OCI-LY3 (cell line): ENCODE results near the gene DPEP2.

Experiments used
- EZH2phosphoT487 ChIP-seq: fragments of 200-600 bp; shearing (Covaris generic); IDR thresholded peaks from 2 replicates; pipeline ENCODE4 v1.6.1; 2018; ENCODE audit warnings: antibody characterized with exemption, mixed run types, low read depth
- TF ChIP-seq, protein P1 (sequence below): fragments of 200-600, 300-600 bp; sonication (generic); IDR thresholded peaks from 2 replicates; pipeline ENCODE4 v1.5.1; 2014; ENCODE audit warnings: antibody characterized with exemption, low read length, low read depth

DNA sequence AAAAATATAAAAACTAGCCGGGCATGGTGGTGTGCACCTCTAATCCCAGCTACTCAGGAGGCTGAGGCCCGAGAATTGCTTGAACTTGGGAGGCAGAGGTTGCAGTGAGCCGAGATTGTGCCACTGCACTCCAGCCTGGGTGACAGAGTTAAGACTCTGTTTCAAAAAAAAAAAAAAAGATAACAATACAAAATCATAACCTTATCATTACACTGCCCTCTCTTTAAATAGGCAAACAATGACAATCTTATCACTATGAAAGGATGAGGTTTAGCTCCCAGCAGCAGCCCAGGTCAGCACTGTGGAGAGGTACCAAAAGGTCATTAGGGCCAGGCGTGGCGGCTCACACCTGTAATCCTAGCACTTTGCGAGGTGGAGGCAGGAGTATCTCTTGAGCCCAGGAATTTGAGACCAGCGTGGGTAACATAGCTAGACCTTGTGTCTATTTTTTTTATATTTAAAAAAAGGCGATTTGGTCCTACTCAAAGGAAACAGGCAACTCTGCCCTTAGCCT, 19.9 kb upstream of the DPEP2 start:
- TF ChIP-seq, protein P1, sequence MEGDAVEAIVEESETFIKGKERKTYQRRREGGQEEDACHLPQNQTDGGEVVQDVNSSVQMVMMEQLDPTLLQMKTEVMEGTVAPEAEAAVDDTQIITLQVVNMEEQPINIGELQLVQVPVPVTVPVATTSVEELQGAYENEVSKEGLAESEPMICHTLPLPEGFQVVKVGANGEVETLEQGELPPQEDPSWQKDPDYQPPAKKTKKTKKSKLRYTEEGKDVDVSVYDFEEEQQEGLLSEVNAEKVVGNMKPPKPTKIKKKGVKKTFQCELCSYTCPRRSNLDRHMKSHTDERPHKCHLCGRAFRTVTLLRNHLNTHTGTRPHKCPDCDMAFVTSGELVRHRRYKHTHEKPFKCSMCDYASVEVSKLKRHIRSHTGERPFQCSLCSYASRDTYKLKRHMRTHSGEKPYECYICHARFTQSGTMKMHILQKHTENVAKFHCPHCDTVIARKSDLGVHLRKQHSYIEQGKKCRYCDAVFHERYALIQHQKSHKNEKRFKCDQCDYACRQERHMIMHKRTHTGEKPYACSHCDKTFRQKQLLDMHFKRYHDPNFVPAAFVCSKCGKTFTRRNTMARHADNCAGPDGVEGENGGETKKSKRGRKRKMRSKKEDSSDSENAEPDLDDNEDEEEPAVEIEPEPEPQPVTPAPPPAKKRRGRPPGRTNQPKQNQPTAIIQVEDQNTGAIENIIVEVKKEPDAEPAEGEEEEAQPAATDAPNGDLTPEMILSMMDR: no peak
- TF ChIP-seq EZH2phosphoT487: no peak
